ENCODE results near the gene COL6A3.

DNA sequence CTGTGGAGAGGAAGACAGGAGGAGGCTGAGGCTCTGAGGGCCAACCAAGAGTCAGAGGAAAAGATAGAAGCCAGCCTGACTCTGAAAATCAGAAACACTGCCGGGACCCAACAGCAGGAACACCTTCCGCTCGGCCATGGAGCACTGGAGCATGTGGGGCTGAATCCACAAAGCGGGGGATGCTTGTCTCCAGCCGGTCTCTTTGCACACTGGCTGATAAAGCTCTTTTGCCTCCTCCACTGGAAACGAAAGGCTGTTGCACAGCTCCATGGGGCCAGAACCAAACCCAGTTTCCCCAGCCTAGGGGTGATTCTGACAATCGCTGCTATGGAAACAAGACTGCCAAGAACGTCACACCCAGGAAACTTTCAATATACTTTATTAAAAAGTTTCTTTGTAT is 90.3 kb downstream of the COL6A3 start:
- TF ChIP-seq, protein P1, sequence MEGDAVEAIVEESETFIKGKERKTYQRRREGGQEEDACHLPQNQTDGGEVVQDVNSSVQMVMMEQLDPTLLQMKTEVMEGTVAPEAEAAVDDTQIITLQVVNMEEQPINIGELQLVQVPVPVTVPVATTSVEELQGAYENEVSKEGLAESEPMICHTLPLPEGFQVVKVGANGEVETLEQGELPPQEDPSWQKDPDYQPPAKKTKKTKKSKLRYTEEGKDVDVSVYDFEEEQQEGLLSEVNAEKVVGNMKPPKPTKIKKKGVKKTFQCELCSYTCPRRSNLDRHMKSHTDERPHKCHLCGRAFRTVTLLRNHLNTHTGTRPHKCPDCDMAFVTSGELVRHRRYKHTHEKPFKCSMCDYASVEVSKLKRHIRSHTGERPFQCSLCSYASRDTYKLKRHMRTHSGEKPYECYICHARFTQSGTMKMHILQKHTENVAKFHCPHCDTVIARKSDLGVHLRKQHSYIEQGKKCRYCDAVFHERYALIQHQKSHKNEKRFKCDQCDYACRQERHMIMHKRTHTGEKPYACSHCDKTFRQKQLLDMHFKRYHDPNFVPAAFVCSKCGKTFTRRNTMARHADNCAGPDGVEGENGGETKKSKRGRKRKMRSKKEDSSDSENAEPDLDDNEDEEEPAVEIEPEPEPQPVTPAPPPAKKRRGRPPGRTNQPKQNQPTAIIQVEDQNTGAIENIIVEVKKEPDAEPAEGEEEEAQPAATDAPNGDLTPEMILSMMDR (IDR thresholded peaks at IDR 0.05): no peak
- TF ChIP-seq POLR2A (IDR thresholded peaks at IDR 0.05): no peak
